Epithelial cell of esophagus (primary cell): ENCODE measurements around the gene POLR2F.

Experiments
- DNase-seq: peaks from one replicate; pipeline ENCODE4 v3.0.0; 2010; ENCODE audit warnings: low read depth
- H3K4me3 ChIP-seq: 2 replicates; pipeline ENCODE4 v1.5.1; 2011; ENCODE audit warnings: mild to moderate bottlenecking, low read length, control low read depth
- CTCF ChIP-seq: IDR thresholded peaks from 2 replicates; pipeline ENCODE4 v1.5.1; 2011; ENCODE audit warnings: low read depth, mild to moderate bottlenecking, low read length, control low read depth, inconsistent platforms; ENCODE audit not compliant: insufficient read depth; ENCODE audit errors: missing control alignments

Gene POLR2F

GRCh38 chr22:37917874-37918548, 35.5 kb upstream of the POLR2F start:
- DNase-seq: no peak
- H3K4me3 ChIP-seq: no peak overlapping the region
- TF ChIP-seq CTCF: no peak

- no peak for TF ChIP-seq CTCF
- no peak for DNase-seq
- H3K4me3 ChIP-seq: no peak overlapping the region
These were observed 34.8 kb upstream of the POLR2F start for GRCh38 chr22:37918580-37919270.

GRCh38 chr22:37920126-37920525, 33.4 kb upstream of the POLR2F start:
- no peak overlapping the region for H3K4me3 ChIP-seq
- no peak for DNase-seq
- TF ChIP-seq CTCF: no peak

GRCh38 chr22:37922191-37922590, 31.3 kb upstream of the POLR2F start:
- H3K4me3 ChIP-seq: no peak overlapping the region
- TF ChIP-seq CTCF: no peak

GRCh38 chr22:37923927-37924326, 29.6 kb upstream of the POLR2F start:
- no peak for TF ChIP-seq CTCF
- DNase-seq: no peak
- no peak overlapping the region for H3K4me3 ChIP-seq

More at GRCh38 chr22:37922191-37922590, 31.3 kb upstream of the POLR2F start:
- DNase-seq: no peak

GRCh38 chr22:37924386-37925065, 29.0 kb upstream of the POLR2F start:
- no peak for DNase-seq
- TF ChIP-seq CTCF: no peak

More at GRCh38 chr22:37924386-37925065, 29.0 kb upstream of the POLR2F start:
- no peak overlapping the region for H3K4me3 ChIP-seq
